MM.1S (cell line): ENCODE results near the gene RTL3.

ENCODE experiments used
- DNase-seq: peaks from one replicate; pipeline ENCODE4 v3.0.0-alpha.2; 2015
- H2AFZ ChIP-seq: fragments of 300-600 bp; sonication (generic); 2 replicates; pipeline ENCODE4 v1.6.0; 2016; ENCODE audit warnings: antibody characterized with exemption, low read length
- H3F3A ChIP-seq: fragments of 300-600 bp; sonication (generic); 2 replicates; pipeline ENCODE4 v1.6.1; 2016; ENCODE audit warnings: mild to moderate bottlenecking, antibody characterized with exemption, low read length, moderate library complexity, mixed read lengths; ENCODE audit not compliant: insufficient read depth
- H3K27ac ChIP-seq: fragments of 300-600 bp; sonication (generic); 2 replicates; pipeline ENCODE4 v1.5.1; 2016; ENCODE audit warnings: mild to moderate bottlenecking, low read length
- H3K27me3 ChIP-seq: fragments of 300-600 bp; sonication (generic); replicated peaks from 2 replicates; pipeline ENCODE4 v1.6.0; 2016; ENCODE audit warnings: low read length; ENCODE audit not compliant: insufficient read depth
- H3K36me3 ChIP-seq: fragments of 300-600 bp; sonication (generic); replicated peaks from 2 replicates; pipeline ENCODE4 v1.6.1; 2016; ENCODE audit warnings: mild to moderate bottlenecking, low read length, mixed read lengths; ENCODE audit not compliant: insufficient read depth
- H3K4me1 ChIP-seq: fragments of 300-600 bp; sonication (generic); 2 replicates; pipeline ENCODE4 v1.6.1; 2016; ENCODE audit warnings: low read length, mixed read lengths
- H3K4me2 ChIP-seq: fragments of 300-600 bp; sonication (generic); 2 replicates; pipeline ENCODE4 v1.6.0; 2016; ENCODE audit warnings: low read depth, low read length
- H3K4me3 ChIP-seq: fragments of 300-600 bp; sonication (generic); 2 replicates; pipeline ENCODE4 v1.5.1; 2016; ENCODE audit warnings: low read length, mixed read lengths
- H3K79me2 ChIP-seq: fragments of 300-600 bp; sonication (generic); 2 replicates; pipeline ENCODE4 v1.6.1; 2016; ENCODE audit warnings: mixed run types, low read length, mixed read lengths
- H3K9ac ChIP-seq: fragments of 300-600 bp; sonication (generic); 2 replicates; pipeline ENCODE4 v1.6.1; 2016; ENCODE audit warnings: low read length, mixed read lengths
- H3K9me2 ChIP-seq: fragments of 300-600 bp; sonication (generic); replicated peaks from 2 replicates; pipeline ENCODE4 v1.6.1; 2016; ENCODE audit warnings: mild to moderate bottlenecking, low read length, mixed read lengths; ENCODE audit not compliant: insufficient read depth
- H3K9me3 ChIP-seq: fragments of 300-600 bp; sonication (generic); replicated peaks from 2 replicates; pipeline ENCODE4 v1.6.1; 2016; ENCODE audit warnings: mild to moderate bottlenecking, low read length, mixed read lengths; ENCODE audit not compliant: insufficient read depth
- H4K20me1 ChIP-seq: fragments of 300-600 bp; sonication (generic); 2 replicates; pipeline ENCODE4 v1.6.1; 2016; ENCODE audit warnings: mild to moderate bottlenecking, low read length, moderate library complexity, mixed read lengths; ENCODE audit not compliant: insufficient read depth
- EZH2 ChIP-seq: fragments of 300-600 bp; sonication (generic); optimal IDR thresholded peaks from 2 replicates; pipeline ENCODE3; 2017; ENCODE audit warnings: low read depth, mild to moderate bottlenecking, antibody characterized with exemption, low read length, mixed read lengths
- EZH2phosphoT487 ChIP-seq: fragments of 300-600 bp; sonication (generic); IDR thresholded peaks from 2 replicates; pipeline ENCODE4 v1.6.1; 2018; ENCODE audit warnings: antibody characterized with exemption, low read length
- TF ChIP-seq, protein P1 (sequence below): fragments of 300-600 bp; sonication (generic); IDR thresholded peaks from 2 replicates; pipeline ENCODE4 v1.5.1; 2016; ENCODE audit warnings: antibody characterized with exemption, low read length, mixed read lengths

The RTL3 gene

DNA sequence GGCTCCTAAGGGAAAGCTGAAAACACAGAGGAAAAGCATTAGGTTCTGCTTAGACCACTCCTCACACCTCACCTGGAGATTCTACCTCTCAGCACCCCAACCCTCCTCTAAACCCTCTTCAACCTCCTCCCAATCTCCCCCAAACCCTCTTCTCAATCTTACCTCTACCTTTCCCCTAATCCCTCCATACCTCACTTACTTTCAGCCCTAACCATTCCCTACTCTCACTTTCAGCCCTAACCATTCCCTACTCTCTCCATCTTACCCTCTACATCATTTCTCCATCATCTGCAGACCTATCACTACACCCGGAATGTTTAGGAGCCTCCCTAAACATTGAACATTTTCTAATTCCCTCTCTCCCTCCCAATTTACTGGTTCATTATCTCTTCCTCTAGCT is 3.5 kb downstream of the RTL3 start:
- H3K27me3 ChIP-seq = no peaks in the 10 kb centered on the region
- TF ChIP-seq, protein P1, sequence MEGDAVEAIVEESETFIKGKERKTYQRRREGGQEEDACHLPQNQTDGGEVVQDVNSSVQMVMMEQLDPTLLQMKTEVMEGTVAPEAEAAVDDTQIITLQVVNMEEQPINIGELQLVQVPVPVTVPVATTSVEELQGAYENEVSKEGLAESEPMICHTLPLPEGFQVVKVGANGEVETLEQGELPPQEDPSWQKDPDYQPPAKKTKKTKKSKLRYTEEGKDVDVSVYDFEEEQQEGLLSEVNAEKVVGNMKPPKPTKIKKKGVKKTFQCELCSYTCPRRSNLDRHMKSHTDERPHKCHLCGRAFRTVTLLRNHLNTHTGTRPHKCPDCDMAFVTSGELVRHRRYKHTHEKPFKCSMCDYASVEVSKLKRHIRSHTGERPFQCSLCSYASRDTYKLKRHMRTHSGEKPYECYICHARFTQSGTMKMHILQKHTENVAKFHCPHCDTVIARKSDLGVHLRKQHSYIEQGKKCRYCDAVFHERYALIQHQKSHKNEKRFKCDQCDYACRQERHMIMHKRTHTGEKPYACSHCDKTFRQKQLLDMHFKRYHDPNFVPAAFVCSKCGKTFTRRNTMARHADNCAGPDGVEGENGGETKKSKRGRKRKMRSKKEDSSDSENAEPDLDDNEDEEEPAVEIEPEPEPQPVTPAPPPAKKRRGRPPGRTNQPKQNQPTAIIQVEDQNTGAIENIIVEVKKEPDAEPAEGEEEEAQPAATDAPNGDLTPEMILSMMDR = no peak
- TF ChIP-seq EZH2phosphoT487 = no peak
- TF ChIP-seq EZH2 = no peak
- no peak for DNase-seq
- no peaks in the 10 kb centered on the region for H3K79me2 ChIP-seq
- H3K36me3 ChIP-seq = no peaks in the 10 kb centered on the region
- H2AFZ ChIP-seq = no peak overlapping the region
- no peaks in the 10 kb centered on the region for H3K9me3 ChIP-seq
- H3K27ac ChIP-seq = no peak overlapping the region
- no peak overlapping the region for H3K9ac ChIP-seq
- peaks cover 6% of the 10 kb centered on the region; the same call in 1 of the 2 replicates for H3F3A ChIP-seq
- H4K20me1 ChIP-seq = no peaks in the 10 kb centered on the region
- H3K4me3 ChIP-seq = no peak overlapping the region
- peaks cover 26% of the 10 kb centered on the region for H3K4me1 ChIP-seq
- no peaks in the 10 kb centered on the region for H3K9me2 ChIP-seq
- no peak overlapping the region for H3K4me2 ChIP-seq

DNA sequence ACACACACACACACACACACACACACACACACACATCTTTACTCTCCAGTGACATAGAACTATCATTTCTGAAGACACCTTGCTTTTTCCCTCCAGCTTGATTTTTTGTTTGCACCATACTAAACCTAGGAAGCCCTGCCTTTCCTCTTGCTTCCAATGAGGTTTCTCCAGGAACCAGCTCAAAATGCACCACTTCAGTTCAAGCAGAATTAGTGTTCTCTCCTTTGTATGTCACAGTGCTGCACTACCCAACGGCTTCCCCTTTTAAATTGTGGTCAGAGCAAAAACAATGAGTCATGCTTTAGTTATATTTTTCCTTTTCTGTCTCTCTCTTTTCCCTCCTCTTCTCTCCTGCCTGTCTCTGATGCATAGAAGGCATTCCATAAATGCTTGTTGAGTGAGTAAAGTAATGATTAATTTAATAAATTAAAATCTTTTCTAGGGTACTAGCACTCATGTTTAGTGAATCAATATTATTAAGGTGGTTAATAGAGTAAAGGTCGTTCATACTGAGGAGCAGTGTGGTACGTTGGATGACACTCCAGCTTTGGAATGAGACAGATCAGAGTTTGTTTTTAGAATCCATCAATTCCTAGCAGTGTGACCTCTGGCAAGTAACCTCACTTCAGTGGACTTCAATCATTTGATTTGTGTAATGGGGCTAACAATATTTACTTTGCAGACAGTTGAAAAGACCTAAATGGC is 5.9 kb downstream of the RTL3 start:
- Histone ChIP-seq H2AFZ (no peak overlapping the region), H3K9me3 (no peaks in the 10 kb centered on the region), H3K79me2 (no peaks in the 10 kb centered on the region), H3K9ac (no peak overlapping the region), H4K20me1 (no peaks in the 10 kb centered on the region), H3K36me3 (no peaks in the 10 kb centered on the region), H3F3A (peaks cover 6% of the 10 kb centered on the region; the same call in 1 of the 2 replicates), H3K9me2 (no peaks in the 10 kb centered on the region), H3K4me3 (no peak overlapping the region), H3K27me3 (no peaks in the 10 kb centered on the region), H3K4me2 (peak overlapping the region; percentile 26; the same call in 1 of the 2 replicates), H3K4me1 (peaks cover 19% of the 10 kb centered on the region), H3K27ac (no peak overlapping the region)
- no peak for TF ChIP-seq EZH2
- peak; percentile 15 for DNase-seq

DNA sequence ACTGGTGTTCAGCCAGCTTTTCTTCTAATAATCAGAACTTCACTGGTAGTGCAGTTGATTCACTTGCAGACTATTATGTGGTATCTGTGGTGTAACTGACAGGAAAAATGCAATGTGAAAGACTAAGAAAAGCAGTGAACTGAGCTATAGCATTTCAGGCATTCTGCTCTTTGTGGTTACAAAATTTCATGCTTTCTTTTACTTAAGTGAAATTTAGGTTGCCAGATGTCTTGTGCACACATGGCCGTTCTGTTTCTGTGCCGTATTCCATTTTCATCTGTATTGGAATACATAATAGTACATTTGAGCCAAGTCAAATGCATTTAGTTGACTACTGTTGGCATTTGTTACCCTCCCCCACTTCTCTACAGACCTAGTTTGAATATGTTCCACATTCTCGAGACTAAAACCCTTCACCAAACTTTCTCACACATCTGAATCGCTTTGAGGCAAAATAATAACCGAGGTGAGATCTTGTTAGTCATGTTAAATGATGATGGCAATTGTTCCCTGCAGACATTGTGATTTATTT is 8.2 kb downstream of the RTL3 start:
- Histone ChIP-seq H4K20me1 (no peaks in the 10 kb centered on the region), H3K79me2 (no peaks in the 10 kb centered on the region), H3F3A (peaks cover 6% of the 10 kb centered on the region; the same call in 1 of the 2 replicates), H3K27me3 (no peaks in the 10 kb centered on the region), H3K4me1 (peaks cover 19% of the 10 kb centered on the region), H3K27ac (peak overlapping the region; percentile 2; the same call in 1 of the 2 replicates), H3K9me2 (no peaks in the 10 kb centered on the region), H2AFZ (no peak overlapping the region), H3K9ac (no peak overlapping the region), H3K36me3 (no peaks in the 10 kb centered on the region), H3K9me3 (no peaks in the 10 kb centered on the region), H3K4me3 (no peak overlapping the region), H3K4me2 (peak overlapping the region; percentile 45; the same call in 1 of the 2 replicates)
- DNase-seq = peak; percentile 87
- TF ChIP-seq, protein P1 = no peak
- TF ChIP-seq EZH2phosphoT487 = no peak
- no peak for TF ChIP-seq EZH2

- Histone ChIP-seq H3K4me2 (no peak overlapping the region), H3F3A (no peaks in the 10 kb centered on the region), H3K79me2 (no peaks in the 10 kb centered on the region), H3K9me3 (no peaks in the 10 kb centered on the region), H4K20me1 (no peaks in the 10 kb centered on the region), H3K9ac (no peak overlapping the region), H3K27ac (no peak overlapping the region), H3K9me2 (no peaks in the 10 kb centered on the region), H3K4me1 (no peaks in the 10 kb centered on the region), H3K36me3 (no peaks in the 10 kb centered on the region), H3K4me3 (no peak overlapping the region), H3K27me3 (no peaks in the 10 kb centered on the region), H2AFZ (no peak overlapping the region)
- TF ChIP-seq, protein P1 = no peak
- DNase-seq = no peak
Observed at GRCh38 chrX:78643874-78644273, 15.3 kb downstream of the RTL3 start.
